NCI-H345 treated with DMSO at 0.1 percent for 48 hours (cell line): ENCODE measurements around the gene DIS3L2.
"Not testable (repeated sequence)": the region's sequence is repeated elsewhere in the genome, so short reads cannot be mapped to it uniquely, and the experiment has no call there.

Experiments
- DNase-seq: peaks from one replicate; lab custom pipeline; 2025; ENCODE audit not compliant: unreplicated experiment; lab: John Stamatoyannopoulos, UW

Gene DIS3L2

GRCh38 chr2:232378735-232379151 lies 417.2 kb downstream of the DIS3L2 start, which contains the start of gene ALPP:
Gene ALPP (plus strand): TSS chr2:232378751. CDS start chr2:232378803, 52 bp downstream.
- DNase-seq, result not testable (repeated sequence)

- not testable (repeated sequence) for DNase-seq
Observed at GRCh38 chr2:232379610-232380590, 418.4 kb downstream of the DIS3L2 start.

GRCh38 chr2:232381204-232382031 lies 419.9 kb downstream of the DIS3L2 start:
- not testable (repeated sequence) for DNase-seq

GRCh38 chr2:232382331-232383225 lies 421.1 kb downstream of the DIS3L2 start:
- DNase-seq, result no peak

DNA sequence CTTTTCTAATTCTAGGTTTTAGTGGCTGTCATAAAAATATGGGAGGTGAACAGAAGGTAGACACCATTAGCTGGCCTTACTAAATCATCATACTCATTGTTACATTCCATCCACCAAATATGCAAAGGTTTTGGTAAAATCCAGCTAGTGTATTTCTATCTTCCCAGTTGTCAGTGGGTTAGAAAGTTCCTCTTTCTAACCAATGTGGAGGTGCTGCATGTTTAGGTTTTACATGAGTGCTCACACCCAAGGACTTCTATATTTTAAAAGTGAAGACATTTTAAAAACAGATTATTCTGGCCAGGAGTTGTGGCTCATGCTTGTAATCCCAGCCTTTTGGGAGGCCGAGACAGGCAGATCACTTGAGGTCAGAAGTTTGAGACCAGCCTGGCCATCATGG lies 423.0 kb downstream of the DIS3L2 start:
- no peak for DNase-seq

- DNase-seq, result not testable (repeated sequence)
Observed at GRCh38 chr2:232385058-232385457, 423.5 kb downstream of the DIS3L2 start.

DNA sequence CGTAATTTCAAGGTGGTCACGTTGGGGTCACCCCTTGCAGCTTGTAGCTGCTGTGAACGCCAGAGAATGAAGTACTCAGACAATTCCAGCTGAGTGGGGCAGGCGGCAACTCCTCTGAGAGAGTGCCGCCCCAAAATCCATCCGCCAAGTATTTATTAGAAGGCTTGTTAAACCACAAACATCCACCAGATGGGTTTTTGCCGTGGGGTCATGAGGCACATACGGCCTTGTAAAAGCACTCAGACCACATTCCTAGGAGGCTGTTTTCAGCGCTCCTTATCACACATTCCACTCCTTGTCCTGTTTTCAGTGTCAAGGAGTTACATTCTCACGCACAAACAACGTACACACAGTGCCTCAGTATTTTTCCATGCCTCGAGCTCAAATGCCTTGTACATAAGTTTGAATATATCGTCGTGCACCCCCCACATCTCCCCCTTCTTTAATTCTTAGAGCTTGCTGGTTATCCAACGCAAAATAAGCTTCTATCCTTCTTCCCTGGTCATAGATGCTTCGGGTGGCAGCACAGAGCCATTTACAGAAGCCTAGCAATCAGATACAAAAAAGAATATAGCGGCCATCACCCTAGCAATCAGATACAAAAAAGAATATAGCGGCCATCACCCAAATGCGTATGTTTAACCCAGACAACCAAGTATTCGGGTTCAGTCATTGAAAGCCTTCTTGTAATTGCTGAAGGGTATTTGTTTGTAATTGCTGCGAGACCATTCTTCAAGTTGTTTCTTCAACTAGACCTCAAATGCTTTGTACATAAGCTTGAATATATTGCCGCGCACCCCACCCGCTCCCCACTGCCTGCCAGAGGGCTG lies 424.4 kb downstream of the DIS3L2 start:
- DNase-seq, result no peak

- no peak for DNase-seq
Observed at GRCh38 chr2:232386490-232386739, 424.9 kb downstream of the DIS3L2 start.
